Panc1 (cell line): ENCODE results near the gene INTS6. TPM values are rescaled to one million over a fixed set of nuclear protein-coding genes. Genes with fewer than 3 reads are reported as not detected.

ENCODE experiments used
- ATAC-seq: fragments of 200-7000 bp; cut with Tn5 transposase; 2 replicates; pipeline ENCODE4 v1.9.1; 2020; ENCODE audit warnings: mild to moderate bottlenecking, moderate library complexity
- BruUV-seq: library from RNA; stranded (reverse); fragments of 400-500 nt; replicated peaks from 2 replicates; lab custom pipeline; 2021; lab: Mats Ljungman, UMichigan
- CTCF ChIA-PET: fragments of 300-600 bp; sonication (Branson Sonifier 250); formaldehyde crosslinking; loops from one replicate; lab custom pipeline; 2022; ENCODE audit warnings: antibody characterized with exemption; lab: Charles Lee
- POLR2A ChIA-PET: fragments of 300-600 bp; sonication (Branson Sonifier 250); formaldehyde crosslinking; loops from one replicate; lab custom pipeline; 2022; ENCODE audit warnings: antibody characterized with exemption; lab: Charles Lee
- DNase-seq: peaks from one replicate; pipeline ENCODE4 v3.0.0-alpha.2; 2010; ENCODE audit warnings: low read depth, low spot score
- H3K27ac ChIP-seq: 2 replicates; pipeline ENCODE4 v1.5.1; 2011; ENCODE audit warnings: mild to moderate bottlenecking, low read length, inconsistent platforms
- H3K27me3 ChIP-seq: fragments of 200-500 bp; sonication (Bioruptor generic); 2 replicates; pipeline ENCODE4 v1.6.0; 2014; ENCODE audit warnings: low read length, inconsistent platforms; ENCODE audit not compliant: control insufficient read depth, insufficient read depth
- H3K36me3 ChIP-seq: fragments of 200-500 bp; sonication (Bioruptor generic); 2 replicates; pipeline ENCODE4 v1.5.1; 2014; ENCODE audit warnings: inconsistent platforms, mild to moderate bottlenecking, low read length, moderate library complexity; ENCODE audit not compliant: control insufficient read depth, insufficient read depth
- H3K4me1 ChIP-seq: 2 replicates; pipeline ENCODE4 v1.5.1; 2011; ENCODE audit warnings: inconsistent platforms, mild to moderate bottlenecking, low read length, moderate library complexity; ENCODE audit not compliant: control insufficient read depth, insufficient read depth
- H3K4me3 ChIP-seq, 2 experiments: 2 replicates each; pipeline ENCODE4 v1.5.1; 2011 to 2012; ENCODE audit warnings: low read depth in 2 of 2, low read length in 2 of 2, mild to moderate bottlenecking in 2 of 2, inconsistent platforms in 1 of 2, moderate library complexity in 1 of 2
- H3K9me3 ChIP-seq: fragments of 200-500 bp; sonication (Bioruptor generic); 2 replicates; pipeline ENCODE4 v1.5.1; 2014; ENCODE audit warnings: low read depth, mild to moderate bottlenecking, inconsistent platforms, low read length, moderate library complexity; ENCODE audit not compliant: control insufficient read depth, insufficient read depth
- CTCF ChIP-seq: fragments of 450-650 bp; IDR thresholded peaks from 2 replicates; pipeline ENCODE4 v1.5.1; 2017; ENCODE audit warnings: mild to moderate bottlenecking
- POLR2AphosphoS5 ChIP-seq: IDR thresholded peaks from 2 replicates; pipeline ENCODE4 v1.6.1; 2012; ENCODE audit warnings: mild to moderate bottlenecking, low read depth, low read length, moderate library complexity
- REST ChIP-seq, 2 experiments: IDR thresholded peaks; 2 replicates each; pipeline ENCODE4 v1.6.1; 2011 to 2012; ENCODE audit warnings: low read depth in 2 of 2, control low read depth in 1 of 2, low read length in 1 of 2, mild to moderate bottlenecking in 1 of 2, moderate library complexity in 1 of 2; ENCODE audit not compliant: insufficient read depth in 1 of 2
- SIN3A ChIP-seq: IDR thresholded peaks from 2 replicates; pipeline ENCODE4 v1.6.1; 2012; ENCODE audit warnings: low read depth, mild to moderate bottlenecking, low read length, moderate library complexity, borderline replicate concordance; ENCODE audit not compliant: insufficient read depth
- TCF7L2 ChIP-seq: IDR thresholded peaks from 2 replicates; pipeline ENCODE4 v1.6.1; 2011; ENCODE audit warnings: mild to moderate bottlenecking, low read depth, low read length, inconsistent platforms
- in situ Hi-C: cut with HindIII; loops from 2 replicates; pipeline ENCODE4 v1.10.0; 2016; ENCODE audit warnings: low sequenced_read_pairs, low pct_unique_long_range_greater_than_20kb
- intact Hi-C: fragments of 100-400 bp; cut with micrococcal nuclease; formaldehyde crosslinking; loops from one replicate; pipeline ENCODE4 v1.10.0; 2022; ENCODE audit not compliant: unreplicated experiment
- total RNA-seq: library from RNA; stranded (reverse); gene quantifications from one replicate; pipeline ENCODE4 v1.2.1, GENCODE V29; 2021; ENCODE audit not compliant: unreplicated experiment

INTS6 gene
- total RNA-seq, 1 experiment from 2014 or later: 33.2 TPM

GRCh38 chr13:51495316-51495715 is 42.5 kb upstream of the INTS6 start:
- ChIA-PET CTCF (no interaction called here), POLR2A (no interaction called here)
- no peak overlapping the region for H3K27ac ChIP-seq
- no peaks in the 10 kb centered on the region for H3K4me1 ChIP-seq
- no TSS peak for BruUV-seq
- H3K36me3 ChIP-seq: no peaks in the 10 kb centered on the region
- in situ Hi-C loops: no loop called here
- TF ChIP-seq CTCF (no peak), TCF7L2 (no peak), REST (IDR thresholded peaks at IDR 0.05; ENCODE audit: insufficient read depth in 1 of 2, low read depth in 2 of 2, low read length in 1 of 2) (no peak), SIN3A (no peak), POLR2AphosphoS5 (no peak)
- no peaks in the 10 kb centered on the region for H3K27me3 ChIP-seq
- ATAC-seq (no peak), DNase-seq (no peak)
- H3K9me3 ChIP-seq: no peaks in the 10 kb centered on the region
- intact Hi-C loops: no loop called here
- H3K4me3 ChIP-seq: no peak overlapping the region

- DNase-seq: no peak
- ChIA-PET POLR2A (no interaction called here), CTCF (no interaction called here)
- Histone ChIP-seq H3K9me3 (no peaks in the 10 kb centered on the region), H3K4me3 (no peak overlapping the region), H3K4me1 (no peaks in the 10 kb centered on the region), H3K27me3 (no peaks in the 10 kb centered on the region), H3K27ac (no peak overlapping the region), H3K36me3 (no peaks in the 10 kb centered on the region)
- no peak for ATAC-seq
- no peak for TF ChIP-seq POLR2AphosphoS5
- TF ChIP-seq CTCF: no peak
- TF ChIP-seq REST (IDR thresholded peaks at IDR 0.05; ENCODE audit: insufficient read depth in 1 of 2, low read depth in 2 of 2, low read length in 1 of 2): no peak
- no peak for TF ChIP-seq TCF7L2
- TF ChIP-seq SIN3A: no peak
- BruUV-seq: no TSS peak
- intact Hi-C loops (no loop called here), in situ Hi-C loops (no loop called here)
Measured at GRCh38 chr13:51494156-51494555, 41.3 kb upstream of the INTS6 start.
